Skeletal muscle tissue (tissue), 4 donors: ENCODE data around the gene FAXDC2. TPM values are rescaled to one million over a fixed set of nuclear protein-coding genes. Genes with fewer than 3 reads are reported as not detected.
A peak's percentile ranks its signal among the peaks of the same experiment; 100 is the strongest.

Source experiments
- H3K27ac ChIP-seq: one replicate; pipeline ENCODE4 v1.7.0; 2013; ENCODE audit warnings: mild to moderate bottlenecking, low read depth, low read length, inconsistent platforms
- H3K27me3 ChIP-seq, 3 donors: one replicate each; pipeline ENCODE4 v1.7.0; 2013; ENCODE audit warnings: low read length in 3 of 3; ENCODE audit not compliant: control insufficient read depth in 3 of 3, insufficient read depth in 3 of 3
- H3K36me3 ChIP-seq, 3 donors: one replicate each; pipeline ENCODE4 v1.7.0; 2013; ENCODE audit warnings: low read length in 3 of 3; ENCODE audit not compliant: control insufficient read depth in 3 of 3, insufficient read depth in 3 of 3
- H3K4me1 ChIP-seq, 3 donors: one replicate each; pipeline ENCODE4 v1.7.0; 2013; ENCODE audit warnings: low read length in 3 of 3, mild to moderate bottlenecking in 3 of 3; ENCODE audit not compliant: control insufficient read depth in 3 of 3, insufficient read depth in 3 of 3
- H3K4me3 ChIP-seq, 3 donors: one replicate each; pipeline ENCODE4 v1.7.0; 2013; ENCODE audit warnings: low read length in 3 of 3
- H3K9ac ChIP-seq, 3 donors: one replicate each; pipeline ENCODE4 v1.7.0; 2013; ENCODE audit warnings: low read length in 3 of 3, mild to moderate bottlenecking in 3 of 3, moderate library complexity in 2 of 3, low read depth in 1 of 3
- H3K9me3 ChIP-seq, 3 donors: one replicate each; pipeline ENCODE4 v1.7.0; 2013; ENCODE audit warnings: low read length in 3 of 3; ENCODE audit not compliant: control insufficient read depth in 3 of 3
- total RNA-seq: library from RNA; depleted of rRNA; stranded (reverse); fragments of >200 nt; gene quantifications from one replicate; pipeline ENCODE4 v1.2.3, GENCODE V29; 2014
- donor health status: Osteomylitis.

Gene FAXDC2
- total RNA-seq, 1 donor from 2014 or later, result 8.4 TPM

GRCh38 chr5:154862766-154863165, 12.4 kb upstream of the FAXDC2 start:
- H3K36me3 ChIP-seq, result peaks cover 4 to 19% (median 18%) of the 10 kb centered on the region in 3 donors
- H3K4me3 ChIP-seq, result no peak overlapping the region
- no peaks in the 10 kb centered on the region for H3K27me3 ChIP-seq
- no peak overlapping the region for H3K27ac ChIP-seq
- H3K9me3 ChIP-seq, result no peaks in the 10 kb centered on the region
- peaks cover 24 to 28% (median 25%) of the 10 kb centered on the region in 3 donors for H3K4me1 ChIP-seq
- no peak overlapping the region for H3K9ac ChIP-seq

- H3K27ac ChIP-seq, result no peak overlapping the region
- H3K36me3 ChIP-seq, result peaks cover 4 to 19% (median 17%) of the 10 kb centered on the region in 3 donors
- peaks cover 28 to 35% (median 29%) of the 10 kb centered on the region in 3 donors for H3K4me1 ChIP-seq
- no peak overlapping the region for H3K9ac ChIP-seq
- no peaks in the 10 kb centered on the region for H3K27me3 ChIP-seq
- no peaks in the 10 kb centered on the region for H3K9me3 ChIP-seq
- no peak overlapping the region for H3K4me3 ChIP-seq
Observed at GRCh38 chr5:154861946-154862345, 11.5 kb upstream of the FAXDC2 start.

GRCh38 chr5:154860765-154861164, 10.4 kb upstream of the FAXDC2 start:
- H3K4me3 ChIP-seq, result peak overlapping the region in 1 of 3 donors; percentile 84
- no peaks in the 10 kb centered on the region for H3K9me3 ChIP-seq
- H3K9ac ChIP-seq, result peak overlapping the region in 2 of 3 donors; percentile 22 to 95
- H3K27me3 ChIP-seq, result no peaks in the 10 kb centered on the region
- peak overlapping the region; percentile 96 for H3K27ac ChIP-seq
- peaks cover 4 to 15% (median 11%) of the 10 kb centered on the region in 3 donors for H3K36me3 ChIP-seq
- peaks cover 31 to 40% (median 32%) of the 10 kb centered on the region in 3 donors for H3K4me1 ChIP-seq

- Histone ChIP-seq H3K9me3 (no peaks in the 10 kb centered on the region), H3K9ac (peak overlapping the region in 2 of 3 donors; percentile 87 to 95), H3K27me3 (no peaks in the 10 kb centered on the region), H3K27ac (peak overlapping the region; percentile 96), H3K4me1 (peaks cover 31 to 40% (median 32%) of the 10 kb centered on the region in 3 donors), H3K4me3 (peak overlapping the region; percentile 80 to 95 (median 84)), H3K36me3 (peaks cover under 1 to 11% (median 5%) of the 10 kb centered on the region in 3 donors)
Observed at GRCh38 chr5:154860123-154860522, 9.7 kb upstream of the FAXDC2 start.

GRCh38 chr5:154858972-154859871, 8.8 kb upstream of the FAXDC2 start:
- no peaks in the 10 kb centered on the region for H3K27me3 ChIP-seq
- peaks cover 0 to 2% (median 0%) of the 10 kb centered on the region in 3 donors for H3K36me3 ChIP-seq
- H3K4me3 ChIP-seq, result peak overlapping the region; percentile 80 to 95 (median 84)
- H3K27ac ChIP-seq, result peak overlapping the region; percentile 96
- H3K4me1 ChIP-seq, result peaks cover 31 to 40% (median 32%) of the 10 kb centered on the region in 3 donors
- H3K9ac ChIP-seq, result peak overlapping the region; percentile 87 to 96 (median 95)
- no peaks in the 10 kb centered on the region for H3K9me3 ChIP-seq

- Histone ChIP-seq H3K27ac (peak within 1 kb of the TSS; percentile 96), H3K27me3 (no peaks in the 10 kb centered on the region), H3K9ac (peak within 1 kb of the TSS; percentile 87 to 96 (median 95)), H3K9me3 (no peaks in the 10 kb centered on the region), H3K36me3 (peaks cover 0 to 2% (median 0%) of the 10 kb centered on the region in 3 donors), H3K4me1 (peaks cover 31 to 38% (median 32%) of the 10 kb centered on the region in 3 donors), H3K4me3 (peak within 1 kb of the TSS; percentile 80 to 95 (median 84))
Observed at GRCh38 chr5:154858297-154858971, 8.0 kb upstream of the FAXDC2 start, which contains the start of gene CNOT8. CNOT8 (plus strand) TSS chr5:154858627; CDS start chr5:154863279, 4,652 bp downstream.

- peak overlapping the region; percentile 87 to 96 (median 95) for H3K9ac ChIP-seq
- H3K27me3 ChIP-seq, result no peaks in the 10 kb centered on the region
- H3K9me3 ChIP-seq, result no peaks in the 10 kb centered on the region
- peaks cover 28 to 33% (median 29%) of the 10 kb centered on the region in 3 donors for H3K4me1 ChIP-seq
- H3K27ac ChIP-seq, result peak overlapping the region; percentile 96
- no peaks in the 10 kb centered on the region for H3K36me3 ChIP-seq
- peak overlapping the region; percentile 80 to 95 (median 84) for H3K4me3 ChIP-seq
Observed at GRCh38 chr5:154857530-154858296, 7.3 kb upstream of the FAXDC2 start.

GRCh38 chr5:154851351-154851750, 948 bp upstream of the FAXDC2 start:
- Histone ChIP-seq H3K27me3 (no peaks in the 10 kb centered on the region), H3K27ac (no peak overlapping the region), H3K36me3 (no peaks in the 10 kb centered on the region), H3K9ac (peak overlapping the region in 1 of 3 donors; percentile 93), H3K4me1 (peaks cover 8 to 20% (median 17%) of the 10 kb centered on the region in 3 donors), H3K4me3 (no peak overlapping the region), H3K9me3 (no peaks in the 10 kb centered on the region)

GRCh38 chr5:154849791-154850201, 607 bp downstream of the FAXDC2 start:
- Histone ChIP-seq H3K9ac (peak overlapping the region; percentile 77 to 93 (median 86)), H3K36me3 (peaks cover 0 to 1% (median 0%) of the 10 kb centered on the region in 3 donors), H3K4me3 (peak overlapping the region; percentile 87 to 90 (median 90)), H3K4me1 (peaks cover 8 to 20% (median 17%) of the 10 kb centered on the region in 3 donors), H3K9me3 (no peaks in the 10 kb centered on the region), H3K27me3 (no peaks in the 10 kb centered on the region), H3K27ac (peak overlapping the region; percentile 81)
